GM12865 (cell line): ENCODE measurements around the gene C2orf49.

ENCODE experiments used
- DNase-seq: peaks from one replicate; pipeline ENCODE4 v3.0.0; 2010; ENCODE audit warnings: low read depth
- H3K4me3 ChIP-seq: 2 replicates; pipeline ENCODE4 v1.5.1; 2011; ENCODE audit warnings: mild to moderate bottlenecking, low read depth, low read length, control low read depth
- CTCF ChIP-seq: IDR thresholded peaks from 2 replicates; pipeline ENCODE4 v1.5.1; 2011; ENCODE audit warnings: low read length, control low read depth, low read depth, inconsistent platforms; ENCODE audit not compliant: insufficient read depth; ENCODE audit errors: missing control alignments

C2orf49 gene

GRCh38 chr2:105382177-105382576 is 44.8 kb downstream of the C2orf49 start:
- DNase-seq, result no peak
- no peak for TF ChIP-seq CTCF
- H3K4me3 ChIP-seq, result no peak overlapping the region

- H3K4me3 ChIP-seq, result no peak overlapping the region
- no peak for TF ChIP-seq CTCF
- no peak for DNase-seq
Measured at GRCh38 chr2:105383432-105384166, 46.3 kb downstream of the C2orf49 start.

GRCh38 chr2:105384216-105384615 is 46.9 kb downstream of the C2orf49 start:
- no peak for DNase-seq

GRCh38 chr2:105384861-105385260 is 47.5 kb downstream of the C2orf49 start:
- TF ChIP-seq CTCF, result no peak
- DNase-seq, result peak; percentile 12
- no peak overlapping the region for H3K4me3 ChIP-seq

More at GRCh38 chr2:105384216-105384615, 46.9 kb downstream of the C2orf49 start:
- no peak overlapping the region for H3K4me3 ChIP-seq
- no peak for TF ChIP-seq CTCF

- no peak for DNase-seq
- H3K4me3 ChIP-seq, result no peak overlapping the region
Measured at GRCh38 chr2:105385731-105386540, 48.6 kb downstream of the C2orf49 start.

GRCh38 chr2:105387225-105387624 is 49.9 kb downstream of the C2orf49 start:
- TF ChIP-seq CTCF, result no peak
- H3K4me3 ChIP-seq, result no peak overlapping the region
- no peak for DNase-seq

More at GRCh38 chr2:105385731-105386540, 48.6 kb downstream of the C2orf49 start:
- TF ChIP-seq CTCF, result no peak
